GM18519 (cell line): Measurements from ENCODE around the gene EFCAB13.
A peak's percentile ranks its signal among the peaks of the same experiment; 100 is the strongest.
"Not testable (repeated sequence)": the region's sequence is repeated elsewhere in the genome, so short reads cannot be mapped to it uniquely, and the experiment has no call there.

Experiments used
- ATAC-seq: cut with Tn5 transposase; IDR thresholded peaks from one replicate; pipeline ENCODE4 v1.9.1; 2021; ENCODE audit warnings: mild to moderate bottlenecking, moderate library complexity; ENCODE audit not compliant: unreplicated experiment, low FRiP score

EFCAB13 gene

DNA sequence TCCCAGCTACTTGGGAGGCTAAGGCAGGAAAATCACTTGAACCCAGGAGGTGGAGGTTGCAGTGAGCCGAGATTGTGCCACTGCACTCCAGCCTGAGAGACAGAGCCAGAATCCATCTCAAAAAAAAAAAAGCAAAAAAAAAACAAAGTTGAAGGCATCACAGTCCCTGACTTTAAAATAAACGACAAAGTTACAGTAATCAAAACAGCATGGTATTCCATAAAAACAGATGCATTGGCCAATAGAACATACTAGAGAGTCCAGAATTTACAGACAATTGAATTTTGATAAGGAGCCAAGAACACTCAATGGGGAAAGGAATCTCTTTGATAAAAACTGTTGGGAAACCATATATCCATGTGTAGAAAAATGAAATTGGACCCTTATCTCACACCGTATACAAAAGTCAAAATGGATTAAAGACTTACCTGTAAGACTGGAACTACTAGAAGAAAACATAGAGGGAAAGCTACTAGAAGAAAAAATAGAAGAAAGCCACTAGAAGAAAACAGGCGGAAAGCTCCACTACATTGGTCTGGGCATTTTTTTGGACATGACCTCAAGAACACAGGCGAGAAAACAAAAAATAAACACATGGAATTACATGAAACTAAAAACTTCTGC, 2.8 kb upstream of the EFCAB13 start:
- ATAC-seq, result no peak

DNA sequence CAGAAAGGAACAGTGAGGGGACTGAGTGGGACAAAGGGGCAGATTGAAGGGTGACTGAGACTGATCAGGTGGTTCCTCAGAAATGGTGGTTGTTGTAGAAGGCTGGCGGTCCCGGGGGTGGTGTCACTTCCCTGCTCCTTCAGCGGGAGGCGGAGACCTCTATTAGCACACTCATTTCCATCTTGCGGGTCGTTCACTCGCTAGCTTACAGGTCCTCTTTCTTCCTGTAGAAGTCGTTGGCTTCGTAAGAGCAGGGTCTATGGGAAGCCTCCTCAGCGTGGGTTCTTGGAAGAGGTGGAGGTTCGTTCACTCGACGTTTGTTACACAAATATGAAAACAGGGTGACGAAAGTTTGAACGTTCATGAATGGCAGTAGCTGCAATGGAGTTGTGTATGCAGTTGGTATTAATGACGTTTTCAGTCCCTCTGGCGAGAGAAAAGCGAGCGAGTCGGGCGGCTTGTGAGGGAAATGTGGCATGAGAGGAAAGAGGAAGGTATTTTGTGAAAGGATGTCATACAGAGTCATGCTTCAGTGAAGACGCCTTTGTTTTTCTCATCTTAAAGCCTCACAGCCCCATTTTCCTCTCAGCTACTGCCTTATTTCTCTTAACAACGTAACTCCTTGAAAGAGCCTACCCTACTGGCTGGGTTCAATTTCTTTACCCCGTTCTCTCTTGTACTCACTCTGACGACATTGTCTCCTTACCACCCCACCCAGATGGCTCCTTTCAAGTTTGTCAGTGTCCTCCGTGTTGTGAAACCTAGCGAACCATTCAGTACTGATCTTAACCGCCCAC, 667 bp downstream of the EFCAB13 start:
- peak; percentile 18 for ATAC-seq

DNA sequence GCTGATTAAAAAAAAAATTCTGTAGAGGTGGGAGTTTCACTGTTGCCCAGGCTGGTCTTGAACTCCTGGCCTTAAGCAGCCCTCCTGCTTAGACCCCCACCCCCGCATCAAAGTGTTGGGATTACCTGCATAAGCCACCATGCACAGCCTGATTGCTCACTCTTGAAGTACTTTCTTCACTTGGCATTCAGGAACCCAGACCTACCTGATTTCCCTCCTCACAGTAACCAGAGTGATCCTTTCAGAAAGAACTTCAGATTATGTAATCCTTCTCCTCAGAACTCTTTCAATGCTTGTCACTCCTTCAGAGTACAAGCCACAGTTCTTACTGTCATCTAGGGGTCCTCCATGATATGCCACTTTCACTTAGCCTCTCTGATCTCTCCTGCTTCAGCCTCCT, 1.4 kb downstream of the EFCAB13 start:
- no peak for ATAC-seq

DNA sequence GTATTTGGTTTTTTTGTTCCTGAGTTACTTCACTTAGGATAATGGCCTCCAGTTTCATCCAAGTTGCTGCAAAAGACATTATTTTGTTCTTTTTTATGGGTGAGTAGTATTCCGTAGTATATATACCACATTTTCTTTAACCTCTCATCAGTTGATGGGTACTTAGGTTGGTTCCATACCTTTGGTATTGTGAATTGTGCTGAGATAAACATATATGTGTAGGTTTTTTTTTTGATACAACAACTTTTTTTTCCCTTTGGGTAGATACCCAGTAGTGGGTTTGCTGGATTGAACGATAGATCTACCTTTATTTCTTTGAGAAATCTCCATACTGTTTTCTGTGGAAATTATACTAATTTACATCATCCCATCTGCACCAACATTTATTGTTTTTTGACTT, 6.8 kb downstream of the EFCAB13 start:
- ATAC-seq, result no peak

DNA sequence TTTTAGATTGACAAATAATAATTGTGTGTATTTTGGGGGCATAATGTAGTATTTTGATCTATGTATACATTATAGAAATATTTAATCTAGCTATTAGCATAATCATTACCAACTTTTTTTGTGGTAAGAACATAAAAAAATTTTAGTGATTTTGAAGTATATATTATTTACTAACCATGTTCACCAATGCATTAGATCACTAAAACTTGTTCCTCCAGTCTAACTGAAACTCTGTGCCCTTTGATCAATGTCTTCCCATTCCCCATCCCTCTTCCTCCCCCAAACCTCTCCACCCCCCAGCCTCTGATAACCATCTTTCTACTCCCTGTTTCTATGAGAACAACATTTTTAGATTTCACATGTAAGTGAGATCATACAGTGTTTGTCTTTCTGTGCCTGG, 8.5 kb downstream of the EFCAB13 start:
- ATAC-seq, result no peak

DNA sequence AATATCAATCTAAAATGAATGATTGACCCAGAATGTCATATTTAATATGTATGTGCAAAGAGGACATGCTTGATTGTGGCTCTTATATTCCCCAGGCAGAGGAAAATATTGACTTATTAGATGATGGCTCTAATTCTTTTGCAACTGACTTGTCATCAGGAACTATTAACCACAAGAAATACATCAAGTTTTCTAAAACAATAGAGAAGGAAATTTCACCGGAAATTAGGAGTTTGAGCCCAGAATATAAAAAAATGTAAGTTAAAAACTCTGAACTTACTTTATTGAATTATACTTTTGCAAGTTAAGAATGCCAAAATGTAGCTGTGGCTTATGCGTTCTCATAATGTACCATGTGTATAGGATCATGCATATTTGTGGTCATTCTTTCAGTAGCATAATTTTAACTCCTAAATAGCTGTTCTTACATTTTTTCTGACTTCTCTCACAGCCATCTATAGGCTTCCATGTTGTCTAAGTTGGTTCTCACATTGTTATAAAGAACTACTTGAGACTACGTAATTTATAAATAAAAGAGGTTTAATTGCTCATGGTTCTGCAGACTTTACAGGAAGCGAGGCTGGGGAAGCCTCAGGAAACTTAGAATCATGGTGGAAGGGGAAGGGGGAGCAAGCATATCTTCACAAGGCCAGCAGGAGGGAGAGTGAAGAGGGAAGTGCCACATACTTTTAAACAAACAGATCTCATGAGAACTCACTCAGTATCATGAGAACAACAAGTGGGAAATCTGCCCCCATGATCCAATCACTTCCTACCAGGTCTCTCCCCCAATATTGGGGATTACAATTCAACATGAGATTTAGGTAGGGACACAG, 11.6 kb downstream of the EFCAB13 start:
- no peak for ATAC-seq

DNA sequence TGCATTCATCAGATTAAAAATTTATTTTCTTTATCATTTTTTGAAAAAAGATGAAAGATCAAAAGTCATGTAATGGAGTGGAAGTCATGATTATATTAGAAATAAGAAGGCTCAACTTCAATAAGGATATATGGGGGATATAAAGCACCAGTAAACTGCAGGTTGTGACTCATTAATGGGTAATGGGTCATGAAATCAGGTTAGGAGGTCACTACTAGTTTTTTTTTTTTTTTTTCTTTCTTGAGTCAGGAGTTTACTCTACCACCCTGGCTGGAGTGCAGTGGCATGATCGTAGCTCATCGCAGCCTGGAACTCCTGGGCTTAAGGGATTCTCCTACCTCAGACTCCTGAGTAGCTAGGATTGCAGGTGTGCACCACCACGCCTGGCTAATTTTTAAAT, 14.3 kb downstream of the EFCAB13 start:
- ATAC-seq, result no peak

DNA sequence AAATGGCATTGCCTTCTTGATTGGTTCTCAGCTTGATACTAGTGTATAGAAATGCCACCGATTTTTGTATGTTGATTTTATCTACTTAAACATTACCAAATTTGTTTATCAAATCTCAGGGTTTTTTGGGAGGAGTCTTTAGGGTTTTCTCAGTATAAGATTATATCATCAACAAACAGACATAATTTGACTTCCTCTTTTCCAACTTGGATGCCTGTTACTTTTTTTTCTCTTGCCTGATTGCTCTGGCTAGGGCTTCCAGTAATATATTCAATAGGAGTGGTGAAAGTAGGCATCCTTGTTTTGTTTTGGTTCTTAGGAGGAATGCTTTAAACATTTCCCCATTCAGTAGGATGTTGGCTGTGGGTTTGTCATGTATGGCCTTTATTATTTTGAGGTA, 29.1 kb downstream of the EFCAB13 start:
- no peak for ATAC-seq

DNA sequence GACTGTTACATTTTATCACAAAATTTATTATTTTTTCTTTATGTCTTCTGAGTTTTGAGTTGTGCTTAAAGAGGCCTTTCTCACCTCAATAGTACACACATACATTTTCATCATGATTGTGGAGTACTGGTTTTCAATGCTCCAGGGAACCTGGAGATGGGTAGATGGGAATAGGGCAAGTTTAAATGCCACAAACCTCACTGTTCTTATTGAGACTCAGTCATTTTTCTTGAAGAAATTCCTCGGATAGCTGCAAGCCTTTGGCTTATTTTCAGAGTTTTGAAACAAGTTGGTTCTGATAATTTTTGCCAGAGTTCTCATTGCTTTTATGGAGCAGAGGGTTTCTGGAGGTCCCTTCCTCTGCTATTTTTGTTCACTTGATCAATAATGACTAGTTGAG, 34.9 kb downstream of the EFCAB13 start:
- no peak for ATAC-seq

DNA sequence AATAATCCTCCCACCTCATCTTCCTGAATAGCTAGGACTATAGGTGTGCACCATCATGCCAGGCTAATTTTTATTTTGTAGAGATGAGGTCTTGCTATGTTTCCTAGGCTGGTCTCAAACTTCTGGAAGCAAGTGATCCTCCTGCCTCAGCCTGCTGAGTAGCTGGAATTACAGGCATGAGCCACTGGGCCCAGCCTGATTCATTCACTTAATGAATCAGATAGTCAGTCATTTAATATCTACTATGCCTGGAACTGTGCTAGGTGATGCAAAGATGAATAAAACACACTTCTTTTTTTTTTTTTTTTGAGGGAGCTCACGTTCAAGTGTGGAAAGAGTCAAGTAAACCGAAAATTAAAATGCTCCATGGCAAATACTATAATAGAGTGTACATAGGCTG, 39.4 kb downstream of the EFCAB13 start:
- ATAC-seq, result no peak

DNA sequence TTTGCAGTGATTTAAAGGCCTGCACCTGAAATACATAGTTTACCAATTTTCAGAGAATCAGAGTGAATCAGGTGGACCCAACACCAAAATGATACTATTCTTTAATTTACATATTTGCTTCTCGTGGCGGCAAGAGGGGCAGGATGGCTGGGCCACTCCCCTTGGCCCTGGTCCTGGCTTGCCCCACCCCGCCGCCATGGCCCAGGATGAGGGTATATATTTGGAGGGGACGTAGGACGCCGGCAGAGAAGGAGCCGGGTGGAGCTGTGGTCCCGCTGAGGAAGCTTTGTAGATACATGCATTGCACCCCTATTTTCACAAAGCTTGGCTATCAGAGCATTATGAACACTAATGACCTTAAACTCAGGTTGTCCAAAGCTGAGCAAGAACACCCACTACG, 43.5 kb downstream of the EFCAB13 start:
- no peak for ATAC-seq

DNA sequence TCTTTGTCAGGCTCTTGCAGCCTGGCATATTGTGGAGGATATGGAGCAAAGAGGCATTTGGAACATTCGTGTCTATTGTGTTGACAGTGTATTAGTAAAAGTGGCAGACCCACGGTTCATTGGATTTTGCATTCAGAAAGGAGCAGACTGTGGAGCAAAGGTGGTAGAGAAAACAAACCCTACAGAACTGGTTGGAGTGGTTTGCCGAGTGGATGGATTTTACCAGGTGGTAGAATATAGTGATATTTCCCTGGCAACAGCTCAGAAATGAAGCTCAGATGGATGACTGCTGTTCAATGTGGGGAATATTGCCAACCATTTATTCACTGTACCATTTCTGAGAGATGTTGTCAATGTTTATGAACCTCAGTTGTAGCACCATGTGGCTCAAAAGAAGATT, 44.5 kb downstream of the EFCAB13 start:
- no peak for ATAC-seq

DNA sequence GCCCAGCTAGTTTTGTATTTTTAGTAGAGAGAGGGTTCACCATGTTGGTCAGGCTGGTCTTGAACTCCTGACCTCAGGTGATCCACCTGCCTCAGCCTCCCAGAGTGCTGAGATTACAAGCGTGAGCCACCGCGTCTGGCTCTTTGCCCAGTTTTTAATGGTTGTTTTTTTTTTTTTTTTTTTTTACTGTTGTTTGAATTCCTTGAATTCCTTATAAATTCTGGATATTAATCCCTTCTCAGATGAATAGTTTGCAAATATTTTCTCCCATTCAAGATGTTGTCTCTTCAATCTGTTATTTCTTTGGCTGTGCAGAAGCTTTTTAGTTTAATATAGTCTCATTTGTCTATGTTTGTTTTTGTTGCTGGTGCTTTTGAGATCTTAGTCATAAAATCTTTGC, 47.1 kb downstream of the EFCAB13 start:
- not testable (repeated sequence) for ATAC-seq

DNA sequence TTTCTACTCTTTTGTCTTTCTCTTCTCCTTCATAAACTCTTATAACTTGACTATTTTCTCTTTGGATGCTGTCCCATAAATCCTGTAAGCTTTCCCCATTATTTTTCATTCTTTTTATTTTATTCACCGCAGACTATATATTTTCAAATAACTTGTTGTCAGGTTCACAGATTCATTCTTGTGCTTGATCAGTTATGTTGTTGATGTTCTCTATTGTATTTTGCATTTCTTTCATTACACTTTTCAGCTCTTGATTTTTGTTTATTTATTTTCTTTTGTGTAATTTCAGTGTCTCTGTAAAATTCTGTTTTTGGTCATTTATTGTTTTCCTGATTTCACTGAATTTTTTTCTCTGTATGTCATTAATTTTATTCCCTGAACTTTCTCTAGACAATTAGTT, 49.2 kb downstream of the EFCAB13 start:
- ATAC-seq, result no peak

DNA sequence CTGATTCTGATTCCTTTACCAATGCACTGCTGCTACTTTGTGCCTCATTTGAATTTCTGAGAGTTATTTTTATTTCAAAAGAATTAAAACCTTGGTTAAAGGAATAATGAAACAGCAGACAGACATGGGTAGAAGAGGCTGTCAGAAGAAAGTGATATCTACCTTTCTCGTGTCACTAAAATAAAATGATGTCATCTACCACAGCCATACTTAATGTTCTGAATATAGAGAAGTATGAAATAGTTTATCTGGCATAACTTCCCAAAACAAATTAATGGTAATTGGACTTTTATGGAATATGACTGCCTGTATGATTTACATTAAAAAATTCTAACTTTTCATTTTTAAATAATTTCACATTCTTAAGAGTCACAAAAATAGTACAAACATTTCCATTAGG, 52.5 kb downstream of the EFCAB13 start:
- ATAC-seq, result no peak

DNA sequence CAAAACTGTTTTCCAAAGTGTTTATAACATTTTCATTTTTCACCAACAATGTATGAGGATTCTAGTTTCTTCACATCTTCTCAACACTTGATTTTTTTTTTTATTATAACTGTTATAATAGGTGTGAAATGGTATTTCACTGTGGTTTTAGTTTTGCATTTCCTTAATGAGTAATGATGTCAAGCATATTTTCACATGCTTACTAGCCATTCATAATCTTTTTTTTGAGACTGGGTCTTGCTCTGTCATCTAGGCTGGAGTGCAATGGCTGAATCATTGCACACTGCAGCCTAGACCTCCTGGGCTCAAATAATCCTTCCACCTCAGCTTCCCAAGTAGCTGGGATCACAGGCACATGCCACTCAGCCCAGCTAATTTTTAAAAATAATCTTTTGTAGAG, 65.1 kb downstream of the EFCAB13 start:
- ATAC-seq, result no peak

DNA sequence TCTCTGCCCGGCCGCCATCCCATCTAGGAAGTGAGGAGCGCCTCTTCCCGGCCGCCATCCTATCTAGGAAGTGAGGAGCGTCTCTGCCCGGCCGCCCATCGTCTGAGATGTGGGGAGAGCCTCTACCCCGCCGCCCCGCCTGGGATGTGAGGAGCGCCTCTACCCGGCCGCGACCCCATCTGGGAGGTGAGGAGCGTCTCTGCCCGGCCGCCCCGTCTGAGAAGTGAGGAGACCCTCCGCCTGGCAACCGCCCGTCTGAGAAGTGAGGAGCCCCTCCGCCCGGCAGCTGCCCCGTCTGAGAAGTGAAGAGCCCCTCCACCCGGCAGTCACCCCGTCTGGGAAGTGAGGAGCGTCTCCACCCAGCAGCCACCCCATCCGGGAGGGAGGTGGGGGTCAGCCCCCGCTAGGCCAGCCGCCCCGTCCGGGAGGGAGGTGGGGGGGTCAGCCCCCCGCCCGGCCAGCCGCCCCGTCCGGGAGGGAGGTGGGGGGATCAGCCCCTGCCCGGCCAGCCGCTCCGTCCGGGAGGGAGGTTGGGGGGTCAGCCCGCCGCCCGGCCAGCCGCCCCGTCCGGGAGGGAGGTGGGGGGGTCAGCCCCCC, 73.9 kb downstream of the EFCAB13 start:
- ATAC-seq, result not testable (repeated sequence)

DNA sequence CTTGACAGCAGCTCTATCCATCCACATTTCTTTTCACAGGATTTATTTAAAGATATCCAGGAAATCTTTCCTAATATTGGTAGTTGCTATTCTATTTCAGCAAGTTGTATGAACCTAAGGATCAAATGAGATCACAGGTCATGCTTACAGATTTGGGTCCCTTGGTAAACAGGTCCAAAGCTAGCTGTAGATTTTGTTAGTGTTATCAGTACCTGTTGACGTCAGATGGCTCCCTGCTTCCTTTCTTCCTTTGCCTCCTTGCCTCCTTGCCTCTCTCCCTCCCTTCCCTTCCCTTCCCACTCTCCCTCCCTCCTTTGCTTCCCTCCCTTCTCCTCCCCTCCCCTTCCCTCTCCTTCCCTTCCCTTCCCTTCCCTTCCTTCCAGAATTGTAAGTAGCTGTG, 76.6 kb downstream of the EFCAB13 start:
- ATAC-seq, result no peak

DNA sequence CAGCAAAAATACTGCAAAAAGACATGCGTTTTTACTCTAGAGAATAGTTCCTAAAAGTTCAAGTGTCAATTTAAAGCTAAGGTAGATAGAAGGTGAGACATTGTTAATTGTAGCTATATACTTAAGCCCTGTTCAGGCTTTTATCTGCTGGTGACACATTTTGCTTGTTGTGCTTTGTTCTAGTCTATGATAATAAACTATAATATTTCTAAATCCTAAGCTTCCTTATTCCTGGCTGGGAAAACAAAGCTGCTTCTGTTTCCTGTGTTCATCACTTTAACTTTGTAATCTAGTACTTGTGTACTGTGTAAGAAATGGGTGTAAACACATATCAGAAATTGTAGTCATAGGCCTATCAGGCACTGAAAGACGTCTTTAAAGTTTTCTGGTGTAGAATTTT, 77.3 kb downstream of the EFCAB13 start:
- ATAC-seq, result no peak

DNA sequence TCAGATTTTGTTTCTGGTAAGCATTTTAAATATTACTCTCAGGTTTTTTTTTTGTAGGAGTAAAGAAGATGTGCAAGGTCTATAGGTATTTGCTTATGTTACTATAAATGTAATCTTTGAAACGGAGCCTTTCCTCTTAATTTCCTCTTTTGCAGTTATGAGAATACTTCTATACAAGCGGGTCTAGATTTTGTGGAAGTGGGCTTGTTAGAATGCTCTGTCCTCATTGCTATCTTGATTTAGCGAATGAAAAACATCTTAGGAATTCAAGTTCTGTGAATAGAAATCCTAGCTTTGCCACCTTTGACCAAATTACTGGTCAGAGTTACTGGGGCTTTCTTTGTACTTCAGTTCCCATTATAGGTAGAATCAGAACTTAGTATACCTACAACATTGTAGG, 80.3 kb downstream of the EFCAB13 start:
- ATAC-seq, result no peak

DNA sequence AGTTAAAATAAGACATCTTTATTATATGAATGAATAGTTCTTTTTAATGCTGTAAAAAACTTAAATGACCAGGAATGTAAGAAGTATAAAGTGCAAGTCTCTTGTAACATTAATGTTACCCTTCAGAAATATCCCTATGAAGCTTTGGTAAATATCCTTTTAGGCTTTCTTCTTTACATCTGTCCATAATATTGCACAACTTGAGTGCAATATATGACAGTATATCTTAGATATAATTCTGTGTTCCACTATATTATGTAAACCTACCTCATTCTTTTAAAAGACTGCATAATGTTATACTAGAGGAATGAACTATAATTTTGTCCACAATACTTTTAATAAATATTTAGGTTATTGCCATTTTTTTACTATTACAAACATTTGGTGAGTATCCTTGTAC, 81.1 kb downstream of the EFCAB13 start:
- ATAC-seq, result no peak
